Bronchial epithelial cell (primary cell): ENCODE measurements around the gene RAPGEF4. TPM values are rescaled to one million over a fixed set of nuclear protein-coding genes. Genes with fewer than 3 reads are reported as not detected.
A peak's percentile ranks its signal among the peaks of the same experiment; 100 is the strongest.

Experiments used
- DNase-seq: peaks from one replicate; pipeline ENCODE4 v3.0.0-alpha.2; 2010; ENCODE audit warnings: low read depth
- FAIRE-seq: peaks from 2 replicates; lab custom pipeline; 2011; peaks lifted over from hg19 to GRCh38; lab: Jason Lieb, UNC
- H3K27me3 ChIP-seq: 2 replicates; pipeline ENCODE4 v1.5.1; 2011; ENCODE audit warnings: low read length; ENCODE audit not compliant: control insufficient read depth, insufficient read depth
- H3K36me3 ChIP-seq: 2 replicates; pipeline ENCODE4 v1.5.1; 2011; ENCODE audit warnings: low read length; ENCODE audit not compliant: control insufficient read depth, insufficient read depth
- H3K4me3 ChIP-seq: 2 replicates; pipeline ENCODE4 v1.5.1; 2011; ENCODE audit warnings: mild to moderate bottlenecking, low read depth, low read length, control low read depth
- CTCF ChIP-seq: IDR thresholded peaks from 2 replicates; pipeline ENCODE4 v1.5.1; 2011; ENCODE audit warnings: mild to moderate bottlenecking, moderate library complexity, low read length, control low read depth, inconsistent platforms; ENCODE audit not compliant: insufficient read depth, severe bottlenecking
- total RNA-seq: library from RNA; depleted of rRNA; stranded (reverse); fragments of >200 nt; gene quantifications from 2 replicates; pipeline ENCODE4 v1.2.1, GENCODE V29; 2014

RAPGEF4 gene
- total RNA-seq, 1 donor from 2014 or later, result 0.26 TPM

GRCh38 chr2:173066887-173067676, 331.4 kb downstream of the RAPGEF4 start:
- Histone ChIP-seq H3K4me3 (no peak overlapping the region), H3K27me3 (no peaks in the 10 kb centered on the region), H3K36me3 (no peaks in the 10 kb centered on the region)
- no peak for TF ChIP-seq CTCF
- FAIRE-seq, result no peak
- DNase-seq, result no peak

- TF ChIP-seq CTCF, result no peak
- H3K27me3 ChIP-seq, result no peaks in the 10 kb centered on the region
- no peaks in the 10 kb centered on the region for H3K36me3 ChIP-seq
- DNase-seq (no peak), FAIRE-seq (no peak)
- peak overlapping the region; percentile 84 for H3K4me3 ChIP-seq
Observed at GRCh38 chr2:173075056-173075780, 339.6 kb downstream of the RAPGEF4 start.

GRCh38 chr2:173075781-173076580, 340.3 kb downstream of the RAPGEF4 start, which contains the start of gene MAP3K20:
Gene MAP3K20, plus strand, starts transcription at chr2:173075846. Its CDS starts 15,186 bp downstream, at chr2:173091032.
- no peak for FAIRE-seq
- peak within 1 kb of the TSS; percentile 84 for H3K4me3 ChIP-seq
- peak; percentile 67 for TF ChIP-seq CTCF
- no peaks in the 10 kb centered on the region for H3K36me3 ChIP-seq
- DNase-seq, result peak; percentile 48
- H3K27me3 ChIP-seq, result no peaks in the 10 kb centered on the region

GRCh38 chr2:173076581-173077345, 341.1 kb downstream of the RAPGEF4 start:
- DNase-seq (peak; percentile 56), FAIRE-seq (no peak)
- TF ChIP-seq CTCF, result no peak
- Histone ChIP-seq H3K4me3 (peak overlapping the region; percentile 84), H3K36me3 (no peaks in the 10 kb centered on the region), H3K27me3 (no peaks in the 10 kb centered on the region)

- Histone ChIP-seq H3K36me3 (peaks cover 2% of the 10 kb centered on the region), H3K27me3 (no peaks in the 10 kb centered on the region), H3K4me3 (no peak overlapping the region)
- TF ChIP-seq CTCF, result no peak
- peak; percentile 51 for DNase-seq
- FAIRE-seq, result no peak
Observed at GRCh38 chr2:173077506-173078177, 342.0 kb downstream of the RAPGEF4 start.
